Neural crest cell (in vitro differentiated cells): ENCODE results near the gene FILIP1. TPM values are rescaled to one million over a fixed set of nuclear protein-coding genes. Genes with fewer than 3 reads are reported as not detected.

Source experiments
- DNase-seq: peaks from one replicate; pipeline ENCODE4 v3.0.0; 2021; ENCODE audit warnings: low read depth, mixed read lengths, low spot score
- H3K27ac Mint-ChIP-seq: one replicate; pipeline ENCODE4 v1.8.0; 2021; ENCODE audit warnings: mild to moderate bottlenecking, mixed read lengths; ENCODE audit not compliant: unreplicated experiment
- H3K27me3 Mint-ChIP-seq: 2 replicates; pipeline ENCODE4 v1.8.0; 2021; ENCODE audit warnings: low read depth, mild to moderate bottlenecking, mixed read lengths
- H3K36me3 Mint-ChIP-seq: 2 replicates; pipeline ENCODE4 v1.8.0; 2021; ENCODE audit warnings: low read depth, mild to moderate bottlenecking, mixed read lengths
- H3K4me1 Mint-ChIP-seq: 2 replicates; pipeline ENCODE4 v1.8.0; 2021; ENCODE audit warnings: mixed read lengths
- H3K4me3 Mint-ChIP-seq: one replicate; pipeline ENCODE4 v1.8.0; 2021; ENCODE audit warnings: mild to moderate bottlenecking, mixed read lengths
- H3K9me3 Mint-ChIP-seq: 2 replicates; pipeline ENCODE4 v1.8.0; 2021; ENCODE audit warnings: mixed read lengths
- CTCF ChIP-seq: fragments of 200-600 bp; sonication (generic); conservative IDR thresholded peaks from 2 replicates; pipeline ENCODE4 v1.5.0; 2021; ENCODE audit warnings: antibody characterized with exemption, mild to moderate bottlenecking
- total RNA-seq: library from RNA; stranded (reverse); gene quantifications from 2 replicates; pipeline ENCODE4 v1.2.1, GENCODE V29; 2021

FILIP1 gene
- total RNA-seq, 1 donor from 2014 or later = 0.79 TPM

GRCh38 chr6:75278474-75279077 lies 215.0 kb downstream of the FILIP1 start:
- H3K27ac Mint-ChIP-seq = no peak overlapping the region
- TF ChIP-seq CTCF = no peak
- H3K4me1 Mint-ChIP-seq = peaks cover 15% of the 10 kb centered on the region
- H3K27me3 Mint-ChIP-seq = no peaks in the 10 kb centered on the region
- peaks cover 4% of the 10 kb centered on the region for H3K9me3 Mint-ChIP-seq
- peaks cover 10% of the 10 kb centered on the region for H3K36me3 Mint-ChIP-seq
- DNase-seq = no peak
- no peak overlapping the region for H3K4me3 Mint-ChIP-seq

- Mint-ChIP-seq H3K36me3 (peaks cover 22% of the 10 kb centered on the region), H3K4me1 (peaks cover 7% of the 10 kb centered on the region)
These were observed 218.5 kb downstream of the FILIP1 start for GRCh38 chr6:75275067-75275466.

GRCh38 chr6:75273009-75273408 lies 220.6 kb downstream of the FILIP1 start:
- no peak for DNase-seq
- no peaks in the 10 kb centered on the region for H3K27me3 Mint-ChIP-seq
- H3K4me1 Mint-ChIP-seq = peaks cover under 1% of the 10 kb centered on the region
- peaks cover 18% of the 10 kb centered on the region for H3K36me3 Mint-ChIP-seq
- H3K9me3 Mint-ChIP-seq = peaks cover 4% of the 10 kb centered on the region
- no peak overlapping the region for H3K27ac Mint-ChIP-seq
- no peak for TF ChIP-seq CTCF
- no peak overlapping the region for H3K4me3 Mint-ChIP-seq

More at GRCh38 chr6:75275067-75275466, 218.5 kb downstream of the FILIP1 start:
- peaks cover 4% of the 10 kb centered on the region for H3K9me3 Mint-ChIP-seq
- no peak overlapping the region for H3K4me3 Mint-ChIP-seq
- no peak overlapping the region for H3K27ac Mint-ChIP-seq
- no peak for TF ChIP-seq CTCF
- no peak for DNase-seq
- no peaks in the 10 kb centered on the region for H3K27me3 Mint-ChIP-seq

GRCh38 chr6:75272145-75272840 lies 221.3 kb downstream of the FILIP1 start:
- TF ChIP-seq CTCF = no peak
- Mint-ChIP-seq H3K27me3 (no peaks in the 10 kb centered on the region), H3K36me3 (peaks cover 18% of the 10 kb centered on the region), H3K27ac (no peak overlapping the region), H3K4me1 (no peaks in the 10 kb centered on the region), H3K4me3 (no peak overlapping the region), H3K9me3 (peaks cover 4% of the 10 kb centered on the region)
- no peak for DNase-seq

- peaks cover 5% of the 10 kb centered on the region for H3K4me1 Mint-ChIP-seq
- H3K27ac Mint-ChIP-seq = no peak overlapping the region
- H3K9me3 Mint-ChIP-seq = no peaks in the 10 kb centered on the region
- H3K27me3 Mint-ChIP-seq = no peaks in the 10 kb centered on the region
- no peak for DNase-seq
- H3K36me3 Mint-ChIP-seq = peaks cover 12% of the 10 kb centered on the region
- H3K4me3 Mint-ChIP-seq = no peak overlapping the region
- no peak for TF ChIP-seq CTCF
These were observed 224.6 kb downstream of the FILIP1 start for GRCh38 chr6:75268988-75269354.
